Measurements from ENCODE around the gene MVB12A.

Gene MVB12A

DNA sequence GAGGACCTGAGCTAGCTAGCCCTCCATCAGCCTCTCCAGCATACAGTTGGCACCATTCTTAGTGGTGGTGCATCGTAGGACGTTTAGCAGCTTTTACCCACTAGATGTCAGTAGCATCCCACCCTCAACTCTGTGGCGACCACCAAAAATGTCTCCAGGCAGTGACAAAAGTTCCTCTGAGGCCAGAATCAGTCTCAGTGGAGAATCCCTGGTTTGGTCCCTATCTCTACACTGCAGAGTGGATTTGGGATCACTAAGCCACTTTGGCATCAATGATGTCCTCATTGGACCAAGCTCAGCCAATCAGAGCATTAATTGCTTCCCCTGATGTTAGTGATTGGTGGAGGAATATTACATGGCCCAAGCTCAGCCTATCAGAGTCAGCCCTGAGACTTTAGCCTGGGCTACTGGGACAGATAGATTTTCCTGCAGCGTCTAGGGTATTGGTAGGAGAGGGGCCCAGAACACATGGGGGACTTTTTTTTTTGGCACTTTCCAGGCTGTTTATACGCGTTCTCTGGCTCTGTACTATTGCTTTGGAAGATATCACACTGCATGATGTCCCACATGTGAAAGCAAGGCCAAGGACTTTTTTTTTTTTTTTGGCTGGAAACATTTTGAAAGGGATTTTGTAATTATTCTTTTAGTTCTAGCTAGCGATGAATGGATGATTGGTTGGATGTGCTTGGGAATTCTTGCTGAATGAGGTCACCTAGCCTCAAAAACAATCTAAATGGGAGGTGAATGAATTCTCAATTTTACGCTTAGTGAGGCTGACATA is 21.6 kb downstream of the MVB12A start:
- no peak for DNase-seq (ENCODE audit: extremely low read depth in 1 of 2, low read depth in 1 of 2)

DNA sequence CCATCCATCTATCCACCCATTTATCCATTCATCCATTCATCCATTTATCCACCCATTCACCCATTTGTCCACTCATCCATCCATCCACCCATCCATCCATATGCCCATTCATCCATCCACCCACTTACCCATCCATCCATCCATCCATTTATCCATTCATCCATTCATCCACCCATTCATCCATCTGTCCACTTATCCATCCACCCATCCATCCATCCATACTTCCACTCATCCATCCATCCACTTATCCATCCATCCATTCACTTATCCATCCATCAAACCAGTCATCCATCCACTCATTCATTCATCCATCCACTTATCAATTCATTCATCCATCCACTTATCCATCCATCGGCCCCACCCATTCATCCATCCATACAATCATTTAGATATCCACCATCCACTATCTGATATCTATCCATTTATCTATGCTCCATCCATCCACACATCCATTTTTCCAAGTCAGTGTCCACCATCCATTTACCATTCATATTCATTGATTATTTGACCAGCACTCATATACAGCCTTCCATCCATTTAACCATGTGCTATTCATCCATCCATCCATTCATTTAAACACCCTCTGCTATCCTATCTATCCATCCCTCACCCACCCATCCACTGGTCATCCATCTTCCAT is 25.8 kb downstream of the MVB12A start:
- DNase-seq (ENCODE audit: extremely low read depth in 1 of 2, low read depth in 1 of 2) = no peak

DNA sequence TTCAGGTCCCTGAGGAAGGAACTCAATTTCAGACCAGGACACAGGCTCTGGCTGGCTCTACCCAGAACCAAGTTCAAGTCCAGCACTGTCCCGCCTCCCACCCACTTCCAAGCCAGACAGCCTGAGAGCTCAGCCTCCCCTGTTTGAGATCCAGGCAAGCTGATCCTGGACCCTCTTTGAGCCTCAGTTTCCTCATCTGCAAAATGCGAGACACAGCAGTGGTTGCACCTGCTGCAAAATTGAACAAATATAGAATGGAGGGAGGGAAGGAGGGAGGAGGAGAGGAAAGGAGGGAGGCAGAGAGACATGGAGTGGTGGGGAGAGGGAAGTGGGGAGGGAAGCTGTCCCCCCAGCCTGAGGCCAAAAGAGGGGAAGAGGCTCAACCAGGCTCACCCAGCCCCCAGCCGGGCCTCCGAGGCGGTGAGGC is 27.9 kb downstream of the MVB12A start:
- no peak for DNase-seq (ENCODE audit: extremely low read depth in 1 of 2, low read depth in 1 of 2)

DNA sequence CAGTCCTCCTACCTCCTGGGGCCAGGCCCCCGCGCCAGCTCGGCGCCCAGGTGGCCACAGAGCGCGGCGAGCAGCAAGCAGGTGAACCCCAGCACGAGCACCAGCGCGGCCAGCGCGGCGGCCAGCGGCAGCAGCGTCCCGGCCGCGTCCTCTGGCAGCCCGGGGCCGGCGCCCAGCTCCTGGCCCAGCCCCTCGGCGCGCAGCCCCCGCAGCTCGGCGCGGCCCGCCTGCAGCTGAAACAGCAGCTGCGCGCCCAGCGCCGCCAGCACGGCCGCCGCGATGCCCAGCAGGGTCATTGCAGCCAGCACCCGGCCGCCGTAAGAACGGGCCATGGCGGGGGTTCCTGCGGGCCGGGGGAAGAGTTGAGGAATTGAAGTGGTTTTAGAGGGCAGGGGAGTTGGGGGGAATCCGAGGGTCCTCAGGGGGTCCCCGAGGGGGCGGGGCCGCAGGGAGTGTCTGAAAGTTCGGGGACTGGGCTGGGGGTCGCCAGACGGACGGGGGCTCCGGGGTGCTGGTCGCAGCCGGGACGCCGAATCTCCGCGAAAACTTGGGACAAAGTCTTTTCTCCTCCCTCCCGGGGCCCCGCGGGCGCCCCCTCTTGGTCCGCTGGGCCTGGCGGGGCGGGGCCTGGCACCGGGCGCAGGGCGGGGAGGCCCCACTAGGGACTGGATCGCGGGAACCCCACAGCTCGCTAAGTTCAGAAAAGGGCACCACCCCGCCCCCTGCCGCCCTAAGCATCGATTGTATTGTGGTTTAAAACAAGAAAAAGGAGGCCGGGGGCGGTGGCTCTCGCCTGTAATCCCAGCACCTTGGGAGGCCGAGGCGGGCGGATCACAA is 28.5 kb downstream of the MVB12A start, which contains the start of gene TMEM221:
Gene TMEM221, minus strand, starts transcription at position 538 of the 837 bp plus-strand sequence. Its CDS starts 206 bp downstream, at position 332.
- DNase-seq (ENCODE audit: extremely low read depth in 1 of 2, low read depth in 1 of 2) = no peak

DNA sequence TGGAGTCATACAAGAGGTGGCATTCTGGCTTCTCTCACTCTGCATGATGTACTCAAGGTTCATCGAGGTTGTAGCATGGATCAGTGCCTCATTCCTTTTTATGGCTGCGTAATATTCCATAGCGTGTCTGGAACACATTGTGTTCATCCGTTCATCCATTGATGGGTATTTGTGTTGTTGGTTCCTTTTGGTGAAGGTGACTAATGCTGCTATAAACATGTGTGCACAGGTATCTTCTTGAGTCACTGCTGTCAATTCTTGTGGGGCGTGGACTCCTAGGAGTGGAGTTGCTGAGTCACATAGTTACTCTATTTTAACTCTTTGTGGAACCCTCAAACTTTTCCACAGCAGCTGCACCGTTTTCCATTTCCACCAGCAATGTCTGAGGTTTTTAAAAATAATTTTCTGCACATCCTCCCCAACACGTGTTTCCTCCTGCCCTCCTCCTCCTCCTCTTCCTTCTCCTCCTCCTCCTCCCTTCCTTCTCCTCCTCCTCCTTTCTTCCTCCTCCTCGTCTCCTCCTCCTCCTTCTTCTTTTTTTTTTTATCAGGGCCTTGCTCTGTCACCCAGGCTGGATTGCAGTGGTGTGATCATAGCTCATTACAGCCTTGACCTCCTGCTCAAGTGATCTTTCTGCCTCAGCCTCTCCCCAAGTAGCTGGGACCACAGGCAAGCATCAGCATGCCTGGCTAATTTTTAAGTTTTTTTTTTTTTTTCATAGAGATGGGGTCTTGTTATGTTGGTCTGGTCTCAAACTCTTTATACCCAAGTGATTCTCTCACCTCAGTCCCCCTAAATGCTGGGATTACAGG is 30.6 kb downstream of the MVB12A start:
- peak in 1 of 2 donors; percentile 51 for DNase-seq (ENCODE audit: extremely low read depth in 1 of 2, low read depth in 1 of 2)

DNA sequence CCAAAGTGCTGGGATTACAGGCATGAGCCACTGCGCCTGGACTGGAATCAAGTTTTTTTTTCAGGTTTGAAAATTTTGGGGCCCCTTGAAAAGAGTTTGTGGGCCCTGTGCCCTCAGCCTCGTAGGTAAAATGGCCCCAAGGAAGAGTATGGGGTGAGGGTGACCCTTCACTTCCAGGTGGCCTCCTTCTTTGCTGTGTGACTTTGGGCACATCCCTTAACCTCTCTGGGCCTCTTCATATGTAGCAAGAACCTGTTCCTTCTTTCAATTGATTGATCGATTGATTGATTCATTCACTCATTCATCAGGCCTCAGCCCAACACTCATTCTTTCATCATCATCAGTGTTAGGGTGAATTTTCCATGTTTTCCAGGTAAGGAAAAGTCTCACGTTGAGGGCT is 32.0 kb downstream of the MVB12A start:
- no peak for DNase-seq (ENCODE audit: extremely low read depth in 1 of 2, low read depth in 1 of 2)

DNA sequence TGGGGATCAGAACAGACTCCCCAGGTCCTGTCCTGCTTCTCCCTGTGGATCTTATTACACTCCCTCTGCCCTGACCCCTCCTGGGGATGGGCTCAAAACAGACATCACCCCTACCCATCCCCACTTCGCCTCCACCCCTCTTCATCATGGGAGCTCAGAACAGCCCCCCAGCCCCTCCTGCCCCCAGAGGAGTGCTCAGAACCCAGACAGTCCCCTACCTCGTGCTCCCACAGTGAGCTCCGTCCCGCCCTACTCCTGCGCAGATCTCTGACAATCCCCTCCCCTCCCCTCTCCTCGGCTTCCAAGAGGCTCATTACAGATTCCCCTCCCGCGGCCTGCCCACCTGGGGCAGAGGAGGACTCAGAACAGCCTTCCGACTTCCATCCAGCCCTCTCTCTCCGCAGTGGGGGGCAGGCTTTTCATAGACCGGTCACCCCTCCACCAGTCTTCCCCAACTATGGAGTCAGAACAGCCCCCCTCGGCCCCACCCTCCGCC is 34.8 kb downstream of the MVB12A start:
- DNase-seq (ENCODE audit: extremely low read depth in 1 of 2, low read depth in 1 of 2) = no peak

DNA sequence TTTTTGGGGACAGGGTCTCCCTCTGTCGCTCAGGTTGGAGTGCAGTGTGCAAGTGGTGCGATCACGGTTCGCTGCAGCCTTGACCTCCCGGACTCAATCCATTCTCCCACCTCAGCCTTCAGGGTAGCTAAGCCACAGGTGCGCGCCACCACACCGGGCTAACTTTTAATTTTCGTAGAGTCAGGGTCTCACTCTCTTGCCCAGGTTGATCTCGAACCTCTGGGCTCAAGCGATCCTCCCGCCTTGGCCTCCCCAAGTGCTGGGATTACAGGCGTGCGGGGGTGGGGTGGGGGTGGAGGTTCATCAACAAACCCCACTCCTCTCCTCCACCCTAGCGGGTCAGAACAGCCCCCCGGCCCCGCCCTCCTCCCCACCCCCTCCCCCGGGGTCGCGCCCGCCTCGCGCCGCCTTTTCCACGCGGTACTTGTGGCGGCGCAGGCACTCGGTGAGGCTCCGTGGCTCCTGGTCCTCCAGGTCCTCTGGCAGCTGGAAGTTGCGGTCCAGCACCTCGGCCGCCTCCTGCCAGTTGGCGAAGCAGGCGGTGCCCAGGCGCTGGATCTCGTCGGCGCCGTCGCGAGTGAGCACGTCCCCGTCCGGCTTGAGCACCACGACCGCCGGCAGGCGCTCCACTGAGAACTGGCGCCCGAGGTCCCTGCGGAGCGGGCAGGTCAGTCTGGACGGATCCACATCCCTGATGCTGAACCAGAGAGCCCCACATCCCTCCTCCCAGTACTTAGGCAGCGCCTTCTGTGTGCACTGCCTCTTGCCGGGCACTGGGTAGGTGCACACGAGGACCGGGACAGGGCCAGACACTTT is 35.7 kb downstream of the MVB12A start:
- no peak for DNase-seq (ENCODE audit: extremely low read depth in 1 of 2, low read depth in 1 of 2)

DNA sequence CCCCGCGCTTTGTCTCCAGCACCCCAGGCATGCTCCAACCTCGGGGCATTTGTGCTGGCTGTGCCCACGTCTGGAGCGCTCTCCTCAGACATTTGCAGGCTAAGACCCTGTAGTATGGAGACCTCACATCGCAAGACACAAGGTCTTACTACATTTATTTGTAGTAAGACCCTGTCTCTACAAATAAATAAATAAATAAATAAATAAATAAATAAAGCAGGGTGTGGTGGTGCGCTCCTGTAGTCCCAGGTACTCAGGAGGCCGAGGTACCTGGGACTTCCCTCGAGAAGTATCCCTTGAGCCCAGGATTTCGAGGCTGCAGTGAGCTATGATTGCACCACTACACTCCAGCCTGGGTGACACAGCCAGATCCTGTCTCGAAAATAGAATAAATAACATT is 36.3 kb downstream of the MVB12A start:
- no peak for DNase-seq (ENCODE audit: extremely low read depth in 1 of 2, low read depth in 1 of 2)

DNA sequence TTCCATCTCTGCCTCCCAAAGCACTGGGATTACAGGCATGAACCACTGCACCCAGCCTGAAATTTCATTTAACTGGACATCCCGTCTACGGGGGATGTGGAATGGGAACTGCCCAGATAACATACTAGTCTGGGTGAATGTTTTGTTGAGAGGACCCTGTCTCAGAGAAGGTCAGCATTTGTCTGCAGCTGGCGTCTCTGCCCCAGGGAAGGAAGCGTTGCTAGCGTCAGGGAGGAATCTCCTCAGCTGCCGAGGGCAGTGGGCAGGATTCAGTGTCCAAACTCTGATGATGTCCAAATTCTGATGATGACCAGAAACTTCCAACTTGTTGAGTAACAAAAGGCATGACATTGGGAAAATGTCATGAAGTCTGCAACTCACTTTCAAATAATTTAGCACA is 37.8 kb downstream of the MVB12A start:
- DNase-seq (ENCODE audit: extremely low read depth in 1 of 2, low read depth in 1 of 2) = no peak

DNA sequence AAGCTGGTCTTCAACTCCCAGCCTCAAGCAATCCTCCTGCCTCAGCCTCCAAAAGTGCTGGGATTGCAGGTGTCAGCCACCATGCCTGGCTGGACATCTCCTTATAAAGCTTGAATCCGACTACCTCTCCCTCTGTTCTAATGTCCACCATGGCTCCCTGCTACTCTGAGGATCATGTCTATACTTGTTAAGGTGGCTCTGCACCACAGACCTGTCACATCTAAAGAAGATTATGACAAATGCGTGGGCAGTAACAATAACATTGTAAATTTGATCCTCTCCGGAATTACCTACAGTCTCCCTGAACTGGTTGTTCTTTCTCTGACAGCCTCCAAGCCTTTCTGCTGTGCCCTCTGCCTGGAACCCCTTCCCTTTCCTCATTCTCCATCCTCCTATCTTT is 39.1 kb downstream of the MVB12A start:
- no peak for DNase-seq (ENCODE audit: extremely low read depth in 1 of 2, low read depth in 1 of 2)

DNA sequence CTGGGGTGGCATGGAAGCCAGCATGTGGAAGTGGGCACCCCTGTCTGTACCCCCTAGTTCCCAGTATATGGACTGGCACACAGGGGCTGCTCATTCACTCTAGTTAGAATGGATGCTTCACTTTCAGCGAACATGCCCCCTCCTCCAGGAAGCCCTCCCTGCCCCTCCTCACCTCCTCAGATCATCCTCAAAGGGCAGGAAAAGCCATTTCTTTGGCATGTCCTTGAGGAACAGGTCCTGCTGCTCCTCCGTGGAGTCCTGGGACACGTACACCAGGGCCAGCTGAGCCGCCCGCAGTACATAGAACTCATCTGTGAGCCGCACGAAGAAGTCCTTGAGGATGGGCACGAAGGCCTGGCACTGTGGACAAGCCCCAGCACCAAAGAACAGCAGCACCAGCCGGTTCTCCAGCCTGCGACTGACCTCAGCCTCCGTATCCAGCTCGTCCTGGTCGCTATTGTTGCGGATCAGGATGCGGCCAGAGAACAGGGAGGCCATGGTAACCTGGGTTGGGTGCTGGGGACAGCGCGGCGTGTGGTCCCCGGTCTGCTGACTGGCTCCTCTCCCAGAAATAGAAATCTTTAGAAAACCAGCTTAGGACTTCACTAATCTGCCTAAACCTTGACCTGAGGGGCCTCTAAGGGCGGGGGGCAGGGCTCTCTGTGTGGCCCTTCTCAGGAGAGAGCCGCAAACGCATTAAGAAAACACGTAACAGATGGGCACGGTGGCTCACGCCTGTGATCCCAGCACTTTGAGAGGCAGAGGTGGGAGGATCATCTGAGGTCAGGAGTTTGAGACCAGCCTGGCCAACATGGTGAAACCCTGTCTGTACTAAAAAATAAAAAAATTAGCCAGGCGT is 40.8 kb downstream of the MVB12A start, which contains the start of gene NXNL1:
Gene NXNL1, minus strand, starts transcription at position 555 of the 859 bp plus-strand sequence. Its CDS starts 57 bp downstream, at position 498.
- DNase-seq (ENCODE audit: extremely low read depth in 1 of 2, low read depth in 1 of 2) = no peak

DNA sequence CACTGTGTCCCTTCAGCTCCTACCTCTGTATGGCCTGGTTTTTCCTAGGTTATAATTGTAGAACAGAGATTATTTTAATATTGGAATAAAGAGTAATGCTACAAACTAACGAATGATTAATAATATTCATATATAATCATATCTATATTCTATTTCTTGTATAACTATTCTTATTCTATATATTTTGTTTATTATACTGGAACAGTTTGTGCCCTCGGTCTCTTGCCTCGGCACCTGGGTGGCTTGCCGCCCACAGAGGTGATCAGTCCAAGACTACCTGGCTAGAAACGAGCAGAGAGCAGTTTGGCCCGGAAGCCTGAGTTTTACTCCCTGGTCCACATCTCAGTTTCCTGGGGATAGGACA is 46.6 kb downstream of the MVB12A start:
- DNase-seq (ENCODE audit: extremely low read depth in 1 of 2, low read depth in 1 of 2) = no peak

DNA sequence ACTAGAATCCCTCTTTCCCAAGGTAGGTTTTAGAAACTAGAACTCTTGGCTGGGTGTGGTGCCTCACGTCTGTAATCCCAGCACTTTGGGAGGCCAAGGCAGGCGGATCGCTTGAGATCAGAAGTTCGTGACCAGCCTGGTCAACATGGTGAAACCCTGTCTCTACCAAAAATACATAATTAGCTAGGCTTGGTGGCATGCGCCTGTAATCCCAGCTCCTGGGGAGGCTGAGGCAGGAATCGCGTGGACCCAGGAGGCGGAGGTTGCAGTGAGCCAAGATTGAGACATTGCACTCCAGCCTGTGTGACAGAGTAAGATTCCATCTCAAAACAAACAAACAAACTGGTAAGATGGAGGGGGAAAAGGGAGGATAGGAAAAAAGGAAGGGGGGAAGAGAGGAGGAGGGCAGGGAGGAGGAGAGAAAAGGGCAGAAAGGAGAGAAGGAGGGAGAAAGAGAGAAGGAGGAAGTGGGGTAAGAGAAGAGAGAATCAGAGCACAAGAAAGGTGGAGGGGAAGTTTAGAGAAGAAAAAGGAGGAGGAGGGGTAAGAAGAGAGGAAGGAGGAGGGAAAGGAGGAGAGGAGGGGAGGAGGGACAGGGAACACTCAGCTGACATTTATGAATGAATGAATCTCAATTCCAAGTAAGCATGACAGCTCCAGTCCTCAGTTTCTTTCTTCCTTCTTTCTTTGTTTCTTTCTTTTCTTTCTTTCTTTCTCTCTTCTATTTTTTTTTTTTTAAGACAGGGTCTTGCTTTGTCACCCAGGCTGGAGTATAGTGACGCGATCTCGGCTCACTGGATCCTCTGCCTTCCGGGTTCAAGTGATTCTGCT is 47.8 kb downstream of the MVB12A start:
- DNase-seq (ENCODE audit: extremely low read depth in 1 of 2, low read depth in 1 of 2) = no peak

DNA sequence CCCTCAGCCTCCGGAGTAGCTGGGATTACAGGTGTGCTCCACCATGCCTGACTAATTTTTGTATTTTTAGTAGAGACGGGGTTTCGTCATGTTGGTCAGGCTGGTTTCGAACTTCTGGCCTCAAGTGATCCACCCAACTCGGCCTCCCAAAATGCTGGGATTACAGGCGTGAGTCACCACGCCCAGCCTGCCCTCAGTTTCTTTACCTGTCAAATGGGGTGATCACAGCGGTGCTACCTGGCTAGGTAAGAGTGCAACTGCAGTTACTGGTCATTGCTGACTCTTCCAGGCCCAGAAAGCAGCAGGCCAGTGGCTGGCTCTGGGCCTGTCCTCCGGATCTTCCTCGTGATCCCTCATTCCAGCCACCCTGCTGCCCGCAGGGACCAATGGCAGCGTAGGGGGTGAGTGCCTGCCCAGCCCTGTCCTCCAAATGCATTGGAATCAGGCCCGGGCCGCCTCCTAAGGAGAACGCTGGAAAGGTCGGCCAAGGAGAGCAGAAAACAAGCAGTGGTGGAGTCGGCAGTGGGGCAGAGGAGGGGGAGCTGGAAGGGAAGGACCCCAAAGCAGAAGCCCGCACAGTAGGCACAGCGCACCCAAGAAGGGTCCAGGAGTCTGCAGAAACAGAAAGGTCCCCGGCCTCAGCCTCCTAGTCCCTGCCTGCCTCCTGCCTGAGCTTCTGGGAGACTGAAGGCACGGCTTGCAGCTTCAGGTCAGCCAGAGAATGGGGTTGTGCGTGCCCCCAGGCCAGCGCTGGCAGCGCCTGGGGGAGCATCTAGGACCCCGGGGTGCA is 48.6 kb downstream of the MVB12A start:
- no peak for DNase-seq (ENCODE audit: extremely low read depth in 1 of 2, low read depth in 1 of 2)

DNA sequence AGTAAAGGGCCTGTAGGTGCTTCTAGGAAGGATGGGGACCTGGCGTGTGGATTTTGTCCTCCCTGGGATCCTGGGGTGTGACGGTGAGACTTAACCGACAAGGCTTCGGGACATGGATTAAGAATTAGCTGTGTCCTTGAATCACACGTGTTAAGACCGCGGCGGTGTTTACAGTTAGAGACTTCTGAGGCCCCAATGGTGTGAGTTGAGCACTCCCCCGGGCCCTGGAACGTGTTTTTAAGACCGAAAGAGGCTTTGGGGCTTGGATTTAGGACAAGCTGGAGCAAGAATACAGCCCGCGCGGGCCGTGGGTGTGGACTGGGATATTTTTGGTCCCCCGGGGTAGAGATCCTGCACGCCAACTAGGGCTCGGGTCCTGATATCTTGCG is 49.2 kb downstream of the MVB12A start:
- no peak for DNase-seq (ENCODE audit: extremely low read depth in 1 of 2, low read depth in 1 of 2)

DNA sequence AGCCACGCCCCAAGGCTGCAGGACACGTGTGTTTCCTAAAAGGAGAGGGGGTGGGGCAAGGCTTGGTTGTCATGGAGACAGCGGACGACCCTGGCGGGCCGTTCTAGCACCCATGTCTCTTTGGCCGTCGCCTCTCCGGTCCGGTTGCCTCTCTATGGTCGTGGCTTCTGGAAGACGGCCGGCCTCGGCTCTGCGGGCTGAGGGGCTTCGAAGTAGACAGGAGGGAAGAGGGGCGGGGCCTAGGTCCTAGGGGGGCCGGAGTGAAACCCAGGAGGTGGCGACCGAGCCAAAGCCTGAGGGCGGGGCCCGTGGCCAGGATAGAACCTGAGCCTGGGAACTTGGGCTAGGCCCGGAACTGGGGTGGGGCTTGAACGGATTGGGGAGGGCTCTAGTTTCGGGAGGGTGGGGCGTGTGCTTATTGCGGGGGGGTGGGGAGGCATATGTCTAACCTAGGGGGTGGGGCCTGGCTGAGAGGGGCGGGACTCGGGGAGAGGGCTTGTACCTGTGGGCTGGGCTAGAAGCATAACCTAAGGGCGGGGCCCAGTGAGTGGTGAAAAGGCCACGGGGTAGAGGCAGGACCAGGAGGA is 49.7 kb downstream of the MVB12A start:
- DNase-seq (ENCODE audit: extremely low read depth in 1 of 2, low read depth in 1 of 2) = peak; percentile 78 to 90

Data from stimulated activated CD8-positive, alpha-beta memory T cell treated with anti-CD3 and anti-CD28 coated beads, Interleukin-7, amount 100 ng/mL, for 48 hours (primary cell).